Retinal pigment epithelial cell (primary cell): Measurements from ENCODE around the gene WBP1L.
"Not testable (repeated sequence)": the region's sequence is repeated elsewhere in the genome, so short reads cannot be mapped to it uniquely, and the experiment has no call there.

ENCODE experiments used
- DNase-seq: peaks from one replicate; pipeline ENCODE4 v3.0.0-alpha.2; 2010; ENCODE audit warnings: low read depth
- H3K4me3 ChIP-seq: 2 replicates; pipeline ENCODE4 v1.5.1; 2011; ENCODE audit warnings: mild to moderate bottlenecking, low read length, control low read depth, moderate library complexity
- TF ChIP-seq, protein P1 (sequence below): conservative IDR thresholded peaks from 2 replicates; pipeline ENCODE4 v1.5.1; 2011; ENCODE audit warnings: low read depth, low read length, control low read depth, inconsistent platforms

WBP1L gene

GRCh38 chr10:102832248-102832647 is 88.5 kb downstream of the WBP1L start:
- no peak for DNase-seq
- no peak overlapping the region for H3K4me3 ChIP-seq
- TF ChIP-seq, protein P1, sequence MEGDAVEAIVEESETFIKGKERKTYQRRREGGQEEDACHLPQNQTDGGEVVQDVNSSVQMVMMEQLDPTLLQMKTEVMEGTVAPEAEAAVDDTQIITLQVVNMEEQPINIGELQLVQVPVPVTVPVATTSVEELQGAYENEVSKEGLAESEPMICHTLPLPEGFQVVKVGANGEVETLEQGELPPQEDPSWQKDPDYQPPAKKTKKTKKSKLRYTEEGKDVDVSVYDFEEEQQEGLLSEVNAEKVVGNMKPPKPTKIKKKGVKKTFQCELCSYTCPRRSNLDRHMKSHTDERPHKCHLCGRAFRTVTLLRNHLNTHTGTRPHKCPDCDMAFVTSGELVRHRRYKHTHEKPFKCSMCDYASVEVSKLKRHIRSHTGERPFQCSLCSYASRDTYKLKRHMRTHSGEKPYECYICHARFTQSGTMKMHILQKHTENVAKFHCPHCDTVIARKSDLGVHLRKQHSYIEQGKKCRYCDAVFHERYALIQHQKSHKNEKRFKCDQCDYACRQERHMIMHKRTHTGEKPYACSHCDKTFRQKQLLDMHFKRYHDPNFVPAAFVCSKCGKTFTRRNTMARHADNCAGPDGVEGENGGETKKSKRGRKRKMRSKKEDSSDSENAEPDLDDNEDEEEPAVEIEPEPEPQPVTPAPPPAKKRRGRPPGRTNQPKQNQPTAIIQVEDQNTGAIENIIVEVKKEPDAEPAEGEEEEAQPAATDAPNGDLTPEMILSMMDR, result no peak

DNA sequence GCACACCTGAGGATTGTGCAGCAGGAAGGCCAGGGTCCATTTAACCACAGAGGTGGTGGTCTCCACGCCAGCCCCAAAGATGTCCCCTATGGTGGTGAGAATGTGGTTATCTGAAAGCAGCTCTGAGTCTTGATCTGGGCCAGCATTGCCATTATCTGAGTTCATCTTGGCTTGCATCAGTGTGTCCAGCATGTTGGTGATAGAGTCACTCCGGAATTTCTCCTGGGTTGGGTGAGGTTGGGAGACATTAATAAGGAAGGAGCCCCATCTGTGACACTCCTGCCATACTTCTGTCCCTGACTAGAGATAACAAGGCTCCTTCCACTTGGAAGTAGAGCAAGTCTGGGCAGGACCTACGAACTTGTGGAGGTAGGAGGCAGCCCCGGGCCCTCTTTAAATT is 89.2 kb downstream of the WBP1L start:
- H3K4me3 ChIP-seq, result no peak overlapping the region
- TF ChIP-seq, protein P1, result no peak
- no peak for DNase-seq

DNA sequence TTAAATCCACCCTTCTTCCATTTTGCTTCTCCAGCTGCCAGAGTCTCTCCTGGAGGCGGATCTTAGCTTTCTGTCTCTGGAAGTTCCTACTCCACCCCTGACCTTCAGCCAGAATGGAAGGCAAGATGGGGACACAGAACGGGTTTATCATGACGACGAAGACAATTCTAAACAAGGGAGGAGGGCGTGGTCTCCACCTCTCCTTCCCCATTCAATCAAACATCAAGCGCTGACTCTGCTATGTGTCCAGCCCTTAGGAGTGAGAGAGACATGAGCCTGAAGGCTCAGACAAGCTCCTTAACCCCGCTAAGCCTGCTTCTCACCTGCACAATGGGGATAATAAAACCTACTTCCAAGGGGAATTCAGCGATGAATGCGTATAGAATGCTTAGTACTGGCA is 90.4 kb downstream of the WBP1L start:
- no peak for DNase-seq
- H3K4me3 ChIP-seq, result no peak overlapping the region
- TF ChIP-seq, protein P1, result no peak

DNA sequence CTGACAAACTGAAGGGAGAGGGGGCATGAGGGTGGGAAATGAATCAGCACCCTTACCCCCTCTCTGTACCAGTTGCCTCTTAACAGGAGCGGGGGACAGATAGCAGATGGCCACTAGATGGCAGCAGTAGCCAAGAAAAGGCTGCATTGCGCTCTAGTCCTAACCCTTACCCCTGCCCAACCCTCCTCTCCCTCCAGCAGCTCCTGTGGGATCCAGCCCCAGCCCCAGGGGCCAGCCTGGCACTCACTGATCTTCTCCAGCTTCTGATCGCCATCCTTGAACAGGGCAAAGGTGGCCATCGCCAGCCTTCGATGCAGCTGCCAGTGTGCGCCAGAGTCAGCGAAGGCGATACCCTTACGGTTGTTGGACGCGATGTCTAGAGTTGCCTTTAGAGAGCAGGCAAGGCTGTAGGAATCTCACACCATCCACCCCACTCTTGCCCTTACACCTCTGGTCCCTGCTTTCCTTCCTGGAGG is 91.3 kb downstream of the WBP1L start:
- no peak overlapping the region for H3K4me3 ChIP-seq
- no peak for DNase-seq
- TF ChIP-seq, protein P1, result peak; percentile 91

GRCh38 chr10:102837230-102837721 is 93.5 kb downstream of the WBP1L start, which contains the start of gene CYP17A1:
Gene CYP17A1, minus strand, starts transcription at chr10:102837413. Its CDS starts 52 bp downstream, at chr10:102837361.
- TF ChIP-seq, protein P1, result no peak
- no peak for DNase-seq

GRCh38 chr10:102838276-102838927 is 94.7 kb downstream of the WBP1L start:
- DNase-seq, H3K4me3 ChIP-seq: not testable (repeated sequence)

More at GRCh38 chr10:102837230-102837721, 93.5 kb downstream of the WBP1L start, which contains the start of gene CYP17A1:
- no peak within 1 kb of the TSS for H3K4me3 ChIP-seq

DNA sequence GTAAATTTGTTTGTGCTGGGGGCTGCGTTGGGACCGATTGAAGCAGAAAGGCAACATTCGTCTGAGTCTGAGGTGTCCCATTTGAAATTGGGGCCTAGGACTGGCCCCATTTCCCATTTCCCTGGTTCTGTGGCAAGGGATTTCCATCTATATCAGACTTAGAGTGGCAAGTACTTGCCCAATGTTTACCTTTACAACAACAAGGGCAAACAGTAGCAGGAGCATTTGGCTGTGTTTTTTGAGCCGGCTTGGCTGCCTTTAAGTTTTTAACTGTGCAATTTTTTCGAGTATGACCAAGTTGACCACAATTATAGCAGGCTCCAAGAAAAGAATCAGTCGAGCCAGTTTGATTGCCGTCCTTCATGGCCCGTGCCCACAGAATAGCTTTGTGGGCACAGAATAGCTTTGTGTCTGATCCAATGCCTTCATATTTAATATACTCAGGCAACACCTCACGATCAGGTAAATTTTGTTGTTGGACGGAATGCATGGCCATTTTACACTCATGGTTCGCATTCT is 98.1 kb downstream of the WBP1L start:
- no peak overlapping the region for H3K4me3 ChIP-seq
- no peak for DNase-seq
- TF ChIP-seq, protein P1, result no peak

DNA sequence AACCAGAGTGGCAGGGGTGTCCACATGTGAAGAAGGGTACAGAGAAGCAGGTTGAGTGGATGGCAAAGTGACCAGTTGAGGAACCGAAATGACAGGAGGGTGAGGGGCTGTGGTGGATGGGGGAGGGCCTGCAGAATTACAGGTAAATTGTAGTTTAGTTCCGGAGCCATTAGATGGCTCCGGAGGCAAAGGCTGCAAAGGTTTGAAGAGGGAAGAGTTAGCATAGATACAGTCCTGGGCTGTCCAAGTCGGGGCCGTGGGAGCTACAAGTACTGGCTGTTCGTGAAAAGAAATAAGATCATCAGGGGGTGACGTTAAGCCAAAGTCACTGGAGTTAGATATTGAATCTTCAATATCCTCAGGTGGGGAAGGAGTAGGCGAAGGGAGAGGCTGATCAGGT is 99.4 kb downstream of the WBP1L start:
- not testable (repeated sequence) for H3K4me3 ChIP-seq

GRCh38 chr10:102844190-102844776 is 100.5 kb downstream of the WBP1L start:
- not testable (repeated sequence) for DNase-seq

More for the DNA sequence above, 99.4 kb downstream of the WBP1L start:
- DNase-seq, result not testable (repeated sequence)

More at GRCh38 chr10:102844190-102844776, 100.5 kb downstream of the WBP1L start:
- H3K4me3 ChIP-seq, result not testable (repeated sequence)
